Lung (tissue), 12 donors: ENCODE measurements around the gene BRD7. TPM values are rescaled to one million over a fixed set of nuclear protein-coding genes. Genes with fewer than 3 reads are reported as not detected.

Experiments
- ATAC-seq: fragments of 200-7000 bp; cut with Tn5 transposase; one replicate; pipeline ENCODE4 v1.9.1; 2020; ENCODE audit warnings: moderate number of reproducible peaks; ENCODE audit not compliant: insufficient read depth, low FRiP score
- DNase-seq, 3 donors: peaks; one replicate each; pipeline ENCODE4 v3.0.0-alpha.2; 2013 to 2017
- H3K27ac ChIP-seq, 2 donors: one replicate each; pipeline ENCODE4 v1.5.1; 2013; ENCODE audit warnings: mild to moderate bottlenecking in 2 of 2, moderate library complexity in 2 of 2, control low read depth in 1 of 2, inconsistent platforms in 1 of 2, low read depth in 1 of 2, low read length in 1 of 2
- H3K27me3 ChIP-seq, 3 donors: one replicate each; pipeline ENCODE4 v1.5.1; 2013; ENCODE audit warnings: low read length in 2 of 3; ENCODE audit not compliant: control insufficient read depth in 3 of 3, insufficient read depth in 3 of 3
- H3K36me3 ChIP-seq, 4 donors: one replicate each; pipeline ENCODE4 v1.5.1; 2013; ENCODE audit warnings: low read length in 4 of 4, mild to moderate bottlenecking in 1 of 4, moderate library complexity in 1 of 4; ENCODE audit not compliant: control insufficient read depth in 4 of 4, insufficient read depth in 4 of 4
- H3K4me1 ChIP-seq, 5 donors: one replicate each; pipeline ENCODE4 v1.5.1; 2013; ENCODE audit warnings: low read length in 5 of 5, mild to moderate bottlenecking in 2 of 5, moderate library complexity in 1 of 5; ENCODE audit not compliant: control insufficient read depth in 5 of 5, insufficient read depth in 5 of 5
- H3K4me3 ChIP-seq: one replicate; pipeline ENCODE4 v1.5.1; 2013; ENCODE audit warnings: mild to moderate bottlenecking, control low read depth, moderate library complexity
- H3K9ac ChIP-seq, 2 donors: one replicate each; pipeline ENCODE4 v1.5.1; 2013; ENCODE audit warnings: low read length in 2 of 2, control low read depth in 1 of 2; ENCODE audit not compliant: insufficient read depth in 1 of 2
- H3K9me3 ChIP-seq, 4 donors: one replicate each; pipeline ENCODE4 v1.5.1; 2013; ENCODE audit warnings: low read length in 3 of 4, mild to moderate bottlenecking in 1 of 4, moderate library complexity in 1 of 4; ENCODE audit not compliant: control insufficient read depth in 4 of 4, insufficient read depth in 3 of 4
- CTCF ChIP-seq: IDR thresholded peaks from 2 replicates; pipeline ENCODE4 v1.5.1; 2012; ENCODE audit warnings: mild to moderate bottlenecking; ENCODE audit errors: control extremely low read depth, extremely low read depth
- WGBS, 2 donors: extraction: QIAGEN DNeasy Blood & Tissue Kit; methylation state at CpG; one replicate each; pipeline ENCODE4 v1.1.7; 2013; 5-methylcytosine and 5-hydroxymethylcytosine counted together
- polyA plus RNA-seq, 2 donors: library from polyadenylated mRNA; stranded (reverse); fragments of 200-250 nt; gene quantifications; one replicate each; pipeline ENCODE4 v1.2.1, GENCODE V29; 2013
- total RNA-seq, 2 donors: library from RNA; depleted of rRNA in 1 of 2; stranded (reverse); fragments of >200 nt in 1 of 2; gene quantifications; one replicate each; pipeline ENCODE4 v1.2.1, GENCODE V29; 2014 to 2021
- donor health status: control.
- donor health status: control.
- donor health status: Bipolar disorder and iron deficiency.
- donor health status: healthy.
- donor health status: DM: yes; HTN: yes; CAD: no.

The BRD7 gene
- total and polyA plus RNA-seq, 4 donors = 33.9 to 54.6 (median 53.5) TPM

- no peaks in the 10 kb centered on the region for H3K27me3 ChIP-seq
- no peak for ATAC-seq
- H3K4me3 ChIP-seq = no peak overlapping the region
- H3K4me1 ChIP-seq = peaks cover 0 to 18% (median 3%) of the 10 kb centered on the region in 5 donors
- H3K9me3 ChIP-seq = no peaks in the 10 kb centered on the region
- no peak overlapping the region for H3K9ac ChIP-seq
- no peak for DNase-seq
- no peak for TF ChIP-seq CTCF
- peak overlapping the region in 1 of 2 donors; percentile 5 for H3K27ac ChIP-seq
- 75 to 90% methylated on average over 11 of the region's 11 CpGs for WGBS, 2 donors
- H3K36me3 ChIP-seq = peaks cover 0 to 37% (median 0%) of the 10 kb centered on the region in 4 donors
Observed at GRCh38 chr16:50303041-50303604, 65.7 kb downstream of the BRD7 start.

- Histone ChIP-seq H3K27ac (peak overlapping the region in 1 of 2 donors; percentile 5), H3K4me3 (no peak overlapping the region), H3K4me1 (peaks cover 0 to 18% (median 3%) of the 10 kb centered on the region in 5 donors), H3K36me3 (peaks cover 0 to 35% (median 0%) of the 10 kb centered on the region in 4 donors), H3K27me3 (no peaks in the 10 kb centered on the region), H3K9ac (no peak overlapping the region), H3K9me3 (no peaks in the 10 kb centered on the region)
- no peak for ATAC-seq
- TF ChIP-seq CTCF = no peak
- no peak for DNase-seq
- 78 to 93% methylated on average over 15 of the region's 15 CpGs for WGBS, 2 donors
Observed at GRCh38 chr16:50302472-50303005, 66.2 kb downstream of the BRD7 start.

- no peak overlapping the region for H3K4me3 ChIP-seq
- no peaks in the 10 kb centered on the region for H3K9me3 ChIP-seq
- ATAC-seq = no peak
- no peak for DNase-seq
- H3K27me3 ChIP-seq = no peaks in the 10 kb centered on the region
- TF ChIP-seq CTCF = no peak
- H3K36me3 ChIP-seq = peaks cover 0 to 42% (median 0%) of the 10 kb centered on the region in 4 donors
- WGBS, 2 donors = 68 to 86% methylated on average over 21 of the region's 21 CpGs
- no peak overlapping the region for H3K9ac ChIP-seq
- H3K27ac ChIP-seq = no peak overlapping the region
- H3K4me1 ChIP-seq = peaks cover 0 to 18% (median 3%) of the 10 kb centered on the region in 5 donors
Observed at GRCh38 chr16:50301626-50302471, 66.9 kb downstream of the BRD7 start.
